CD4-positive, alpha-beta T cell (primary cell): Measurements from ENCODE around the gene LURAP1L. TPM values are rescaled to one million over a fixed set of nuclear protein-coding genes. Genes with fewer than 3 reads are reported as not detected.

Experiments used
- ATAC-seq: fragments of 200-7000 bp; cut with Tn5 transposase; one replicate; pipeline ENCODE4 v1.10.0; 2022; ENCODE audit warnings: mild to moderate bottlenecking; ENCODE audit not compliant: poor library complexity
- CTCF ChIA-PET: fragments of 350-600 bp; sonication (Branson Sonifier 250); formaldehyde crosslinking; loops from one replicate; lab custom pipeline; 2021; ENCODE audit warnings: antibody characterized with exemption, inconsistent platforms; lab: Charles Lee
- POLR2A ChIA-PET: fragments of 350-600 bp; sonication (Branson Sonifier 250); formaldehyde crosslinking; loops from one replicate; lab custom pipeline; 2021; ENCODE audit warnings: antibody characterized with exemption, inconsistent platforms; lab: Charles Lee
- DNase-seq, 14 experiments: peaks; one replicate each; pipeline ENCODE4 v3.0.0-alpha.2; 2013 to 2020; ENCODE audit warnings: mixed read lengths in 2 of 14
- H3K27ac ChIP-seq, 2 donors: one replicate each; pipeline versions ENCODE4 v1.5.1 to v1.7.0; 2013; ENCODE audit warnings: low read length in 2 of 2, low read depth in 1 of 2, mild to moderate bottlenecking in 1 of 2
- H3K27me3 ChIP-seq, 2 experiments: 1 replicate in 1 of 2; 2 replicates in 1 of 2; pipeline versions ENCODE4 v1.6.1 to v1.7.0; 2013; ENCODE audit warnings: low read length in 2 of 2, control low read depth in 1 of 2, mild to moderate bottlenecking in 1 of 2, moderate library complexity in 1 of 2; ENCODE audit not compliant: insufficient read depth in 2 of 2, control insufficient read depth in 1 of 2
- H3K36me3 ChIP-seq: one replicate; pipeline ENCODE4 v1.6.1; 2013; ENCODE audit warnings: low read length, control low read depth; ENCODE audit not compliant: insufficient read depth
- H3K4me1 ChIP-seq: one replicate; pipeline ENCODE4 v1.6.1; 2013; ENCODE audit warnings: low read length, control low read depth; ENCODE audit not compliant: insufficient read depth
- H3K4me3 ChIP-seq: one replicate; pipeline ENCODE4 v1.5.1; 2013; ENCODE audit warnings: mild to moderate bottlenecking, low read length, moderate library complexity
- H3K9me3 ChIP-seq, 2 experiments: 1 replicate in 1 of 2; 2 replicates in 1 of 2; pipeline versions ENCODE4 v1.6.1 to v1.7.0; 2013; ENCODE audit warnings: low read length in 2 of 2, mild to moderate bottlenecking in 2 of 2, control low read depth in 1 of 2, moderate library complexity in 1 of 2; ENCODE audit not compliant: control insufficient read depth in 1 of 2, insufficient read depth in 1 of 2
- H3K27ac Mint-ChIP-seq: one replicate; pipeline ENCODE4 v1.8.0; 2020; ENCODE audit warnings: mixed read lengths
- H3K27me3 Mint-ChIP-seq: one replicate; pipeline ENCODE4 v1.8.0; 2021; ENCODE audit warnings: mixed read lengths
- H3K36me3 Mint-ChIP-seq: one replicate; pipeline ENCODE4 v1.8.0; 2021; ENCODE audit warnings: low read depth, mixed read lengths
- H3K4me1 Mint-ChIP-seq: one replicate; pipeline ENCODE4 v1.8.0; 2021; ENCODE audit warnings: low read depth, mixed read lengths
- H3K4me3 Mint-ChIP-seq: one replicate; pipeline ENCODE4 v1.8.0; 2020; ENCODE audit warnings: mild to moderate bottlenecking, mixed read lengths
- H3K9me3 Mint-ChIP-seq: one replicate; pipeline ENCODE4 v1.8.0; 2020; ENCODE audit warnings: mixed read lengths
- intact Hi-C, 2 experiments: fragments of 100-400 bp; cut with DNase I in 1 of 2; cut with micrococcal nuclease in 1 of 2; formaldehyde crosslinking; loops; one replicate each; pipeline versions ENCODE4 v1.15.1 to v1.9.0; 2023 to 2025; cut with DNase I, micrococcal nuclease
- total RNA-seq, 174 experiments: library from RNA in 2 of 174; stranded (reverse) in 2 of 174; gene quantifications; one replicate each; pipeline ENCODE4 v1.2.3 and lab custom pipeline; 2021 to 2026
- TF ChIP-seq, protein P1 (sequence below): fragments of 200-600 bp; IDR thresholded peaks from one replicate; pipeline ENCODE4 v1.8.0; 2022; ENCODE audit warnings: antibody characterized with exemption, mild to moderate bottlenecking

Gene LURAP1L
- total RNA-seq, 2 experiments from 2014 or later, result not detected

DNA sequence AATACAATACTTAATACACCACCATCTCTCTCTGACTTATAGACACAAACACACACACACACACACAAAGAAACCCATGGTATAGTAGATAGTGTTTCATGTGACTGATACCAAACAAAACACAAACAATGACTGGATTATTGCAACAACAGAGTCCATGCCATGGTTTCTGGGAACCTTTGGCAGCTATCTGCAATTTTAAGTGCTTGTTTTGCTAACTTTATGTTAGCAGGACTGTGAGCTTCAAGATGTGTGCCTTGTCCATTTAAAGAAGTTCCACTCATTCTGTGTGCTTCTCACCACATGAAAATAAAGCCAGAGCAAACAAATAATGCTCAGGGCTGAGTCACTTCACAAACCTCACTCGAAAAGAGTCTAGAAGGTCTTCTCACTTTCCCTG, 15.1 kb upstream of the LURAP1L start:
- no peak overlapping the region for H3K27ac ChIP-seq
- Mint-ChIP-seq H3K4me1 (no peaks in the 10 kb centered on the region), H3K27ac (no peak overlapping the region), H3K4me3 (no peak overlapping the region), H3K27me3 (no peaks in the 10 kb centered on the region), H3K9me3 (peaks cover 4% of the 10 kb centered on the region), H3K36me3 (no peaks in the 10 kb centered on the region)
- peaks cover 4 to 7% of the 10 kb centered on the region in 2 experiments for H3K9me3 ChIP-seq
- ATAC-seq (no peak), DNase-seq (no peak)
- H3K4me3 ChIP-seq, result no peak overlapping the region
- no peaks in the 10 kb centered on the region for H3K36me3 ChIP-seq
- TF ChIP-seq, protein P1, sequence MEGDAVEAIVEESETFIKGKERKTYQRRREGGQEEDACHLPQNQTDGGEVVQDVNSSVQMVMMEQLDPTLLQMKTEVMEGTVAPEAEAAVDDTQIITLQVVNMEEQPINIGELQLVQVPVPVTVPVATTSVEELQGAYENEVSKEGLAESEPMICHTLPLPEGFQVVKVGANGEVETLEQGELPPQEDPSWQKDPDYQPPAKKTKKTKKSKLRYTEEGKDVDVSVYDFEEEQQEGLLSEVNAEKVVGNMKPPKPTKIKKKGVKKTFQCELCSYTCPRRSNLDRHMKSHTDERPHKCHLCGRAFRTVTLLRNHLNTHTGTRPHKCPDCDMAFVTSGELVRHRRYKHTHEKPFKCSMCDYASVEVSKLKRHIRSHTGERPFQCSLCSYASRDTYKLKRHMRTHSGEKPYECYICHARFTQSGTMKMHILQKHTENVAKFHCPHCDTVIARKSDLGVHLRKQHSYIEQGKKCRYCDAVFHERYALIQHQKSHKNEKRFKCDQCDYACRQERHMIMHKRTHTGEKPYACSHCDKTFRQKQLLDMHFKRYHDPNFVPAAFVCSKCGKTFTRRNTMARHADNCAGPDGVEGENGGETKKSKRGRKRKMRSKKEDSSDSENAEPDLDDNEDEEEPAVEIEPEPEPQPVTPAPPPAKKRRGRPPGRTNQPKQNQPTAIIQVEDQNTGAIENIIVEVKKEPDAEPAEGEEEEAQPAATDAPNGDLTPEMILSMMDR, result no peak
- no peaks in the 10 kb centered on the region for H3K27me3 ChIP-seq
- intact Hi-C loops, result no loop called here
- CTCF ChIA-PET, result no interaction called here
- POLR2A ChIA-PET, result no interaction called here
- no peaks in the 10 kb centered on the region for H3K4me1 ChIP-seq

DNA sequence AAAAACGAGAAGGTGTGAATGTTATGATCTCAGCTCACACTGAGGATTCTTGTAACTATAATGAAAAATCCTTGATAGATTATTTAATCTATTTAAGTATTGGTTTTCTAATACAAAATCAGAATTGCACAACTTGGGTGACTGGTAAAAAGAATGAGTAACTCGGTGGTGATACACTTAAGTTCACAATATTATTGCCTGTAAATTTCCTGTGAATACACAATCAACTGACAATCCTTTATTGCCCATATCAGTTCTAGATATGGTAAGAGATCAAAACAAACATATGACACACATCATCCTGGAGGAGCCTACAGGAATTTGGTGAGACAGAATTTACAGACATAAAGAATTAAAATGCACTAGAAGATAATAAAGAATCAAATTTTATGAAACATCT, 14.1 kb upstream of the LURAP1L start:
- H3K27me3 ChIP-seq, result no peaks in the 10 kb centered on the region
- no peak for DNase-seq

DNA sequence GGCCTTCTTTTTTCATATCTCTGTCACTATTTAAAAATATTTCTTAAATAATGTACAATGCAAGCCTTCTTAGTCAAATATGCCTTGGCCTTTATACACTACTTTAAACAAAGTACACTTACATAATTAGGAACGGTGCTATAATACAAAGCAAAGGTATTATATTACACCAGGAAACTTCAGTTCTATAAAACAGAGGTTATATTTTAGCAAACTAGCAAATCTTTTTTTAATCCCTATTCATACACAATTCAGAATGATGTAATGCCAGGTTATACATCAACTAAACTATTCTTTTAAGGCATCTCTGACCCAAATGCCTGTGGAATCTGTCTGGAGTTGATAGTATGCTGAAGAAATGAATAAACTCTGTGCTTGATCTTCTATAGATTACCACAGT, 10.7 kb upstream of the LURAP1L start:
- intact Hi-C loops, result no loop called here
- Mint-ChIP-seq H3K27me3 (no peaks in the 10 kb centered on the region), H3K4me3 (no peak overlapping the region), H3K27ac (no peak overlapping the region), H3K4me1 (no peaks in the 10 kb centered on the region), H3K9me3 (peaks cover 4% of the 10 kb centered on the region), H3K36me3 (no peaks in the 10 kb centered on the region)
- DNase-seq (no peak), ATAC-seq (no peak)
- H3K9me3 ChIP-seq, result peaks cover 7 to 12% of the 10 kb centered on the region in 2 experiments
- no peaks in the 10 kb centered on the region for H3K27me3 ChIP-seq
- TF ChIP-seq, protein P1, result no peak
- H3K4me3 ChIP-seq, result no peak overlapping the region
- ChIA-PET CTCF (no interaction called here), POLR2A (no interaction called here)
- H3K4me1 ChIP-seq, result no peaks in the 10 kb centered on the region
- no peak overlapping the region for H3K27ac ChIP-seq
- no peaks in the 10 kb centered on the region for H3K36me3 ChIP-seq

More for the DNA sequence above, 14.1 kb upstream of the LURAP1L start:
- ChIA-PET POLR2A (no interaction called here), CTCF (no interaction called here)
- H3K4me1 ChIP-seq, result no peaks in the 10 kb centered on the region
- no peak for ATAC-seq
- Mint-ChIP-seq H3K27ac (no peak overlapping the region), H3K4me1 (no peaks in the 10 kb centered on the region), H3K4me3 (no peak overlapping the region), H3K36me3 (no peaks in the 10 kb centered on the region), H3K27me3 (no peaks in the 10 kb centered on the region), H3K9me3 (peaks cover 4% of the 10 kb centered on the region)
- H3K9me3 ChIP-seq, result peaks cover 4 to 7% of the 10 kb centered on the region in 2 experiments
- intact Hi-C loops, result no loop called here
- H3K27ac ChIP-seq, result no peak overlapping the region
- TF ChIP-seq, protein P1, result no peak
- H3K4me3 ChIP-seq, result no peak overlapping the region
- H3K36me3 ChIP-seq, result no peaks in the 10 kb centered on the region
